Measurements from ENCODE around the gene EID3. TPM values are rescaled to one million over a fixed set of nuclear protein-coding genes. Genes with fewer than 3 reads are reported as not detected.

The EID3 gene
- total RNA-seq, 1 donor from 2014 or later = 2.9 TPM

- TF ChIP-seq CTCF (conservative IDR thresholded peaks at IDR 0.05) = no peak
- Mint-ChIP-seq H3K27me3 (no peaks in the 10 kb centered on the region), H3K9me3 (no peaks in the 10 kb centered on the region), H3K4me1 (ENCODE audit: unreplicated experiment) (no peaks in the 10 kb centered on the region), H3K27ac (no peak overlapping the region), H3K36me3 (peaks cover 47% of the 10 kb centered on the region), H3K4me3 (no peak overlapping the region)
- DNase-seq (ENCODE audit: extremely low spot score, unreplicated experiment) = no peak
Observed at GRCh38 chr12:104316936-104317335, 13.4 kb downstream of the EID3 start.

DNA sequence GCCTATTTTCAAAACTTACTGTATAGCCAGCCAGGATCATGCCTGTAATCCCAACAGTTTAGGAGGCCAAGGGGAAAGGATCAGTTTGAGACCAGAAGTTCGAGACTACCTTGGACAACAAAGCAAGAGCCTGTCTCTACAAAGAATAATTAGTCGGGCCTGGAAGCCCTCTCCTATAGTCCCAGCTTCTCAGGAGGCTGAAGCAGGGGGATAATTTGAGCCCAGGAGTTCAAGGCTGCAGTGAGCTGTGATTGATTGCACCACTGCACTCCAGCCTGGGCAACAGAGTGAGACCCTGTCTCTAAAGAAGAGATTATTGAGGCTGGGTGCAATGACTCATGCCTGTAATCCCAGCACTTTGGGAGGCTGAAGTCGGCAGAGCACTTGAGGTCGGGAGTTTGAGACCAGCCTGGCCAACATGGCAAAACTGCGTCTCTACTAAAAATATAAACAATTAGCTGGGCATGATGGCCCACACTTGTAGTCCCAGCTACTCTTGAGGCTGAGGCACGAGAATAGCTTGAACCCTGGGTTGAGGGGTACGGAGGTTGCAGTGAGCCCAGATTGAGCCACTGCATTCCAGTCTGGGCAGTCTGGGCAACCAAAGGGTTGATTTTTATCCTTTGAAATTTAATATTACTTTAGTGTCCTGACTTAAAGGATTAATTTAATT is 14.1 kb downstream of the EID3 start:
- no peak overlapping the region for H3K4me3 Mint-ChIP-seq
- TF ChIP-seq CTCF (conservative IDR thresholded peaks at IDR 0.05) = no peak
- H3K9me3 Mint-ChIP-seq = no peaks in the 10 kb centered on the region
- H3K36me3 Mint-ChIP-seq = peaks cover 49% of the 10 kb centered on the region
- H3K27ac Mint-ChIP-seq = no peak overlapping the region
- DNase-seq (ENCODE audit: extremely low spot score, unreplicated experiment) = no peak
- no peaks in the 10 kb centered on the region for H3K4me1 Mint-ChIP-seq (ENCODE audit: unreplicated experiment)
- no peaks in the 10 kb centered on the region for H3K27me3 Mint-ChIP-seq

- Mint-ChIP-seq H3K27ac (no peak overlapping the region), H3K9me3 (no peaks in the 10 kb centered on the region), H3K36me3 (peaks cover 47% of the 10 kb centered on the region), H3K4me1 (ENCODE audit: unreplicated experiment) (no peaks in the 10 kb centered on the region), H3K27me3 (no peaks in the 10 kb centered on the region), H3K4me3 (no peak overlapping the region)
- DNase-seq (ENCODE audit: extremely low spot score, unreplicated experiment) = no peak
- no peak for TF ChIP-seq CTCF (conservative IDR thresholded peaks at IDR 0.05)
Observed at GRCh38 chr12:104319028-104319427, 15.5 kb downstream of the EID3 start.

GRCh38 chr12:104319918-104320626 is 16.5 kb downstream of the EID3 start:
- no peak for DNase-seq (ENCODE audit: extremely low spot score, unreplicated experiment)
- H3K27ac Mint-ChIP-seq = peak overlapping the region; percentile 34
- H3K27me3 Mint-ChIP-seq = no peaks in the 10 kb centered on the region
- no peak for TF ChIP-seq CTCF (conservative IDR thresholded peaks at IDR 0.05)
- no peaks in the 10 kb centered on the region for H3K4me1 Mint-ChIP-seq (ENCODE audit: unreplicated experiment)
- no peaks in the 10 kb centered on the region for H3K9me3 Mint-ChIP-seq
- H3K36me3 Mint-ChIP-seq = peaks cover 52% of the 10 kb centered on the region
- H3K4me3 Mint-ChIP-seq = no peak overlapping the region

GRCh38 chr12:104320627-104321024 is 17.1 kb downstream of the EID3 start:
- Mint-ChIP-seq H3K27ac (no peak overlapping the region), H3K4me3 (no peak overlapping the region), H3K36me3 (peaks cover 50% of the 10 kb centered on the region), H3K4me1 (ENCODE audit: unreplicated experiment) (no peaks in the 10 kb centered on the region), H3K27me3 (no peaks in the 10 kb centered on the region), H3K9me3 (no peaks in the 10 kb centered on the region)
- TF ChIP-seq CTCF (conservative IDR thresholded peaks at IDR 0.05) = no peak
- no peak for DNase-seq (ENCODE audit: extremely low spot score, unreplicated experiment)
